HG03159 (cell line): Measurements from ENCODE around the gene GLYATL1B.
"Not testable (repeated sequence)": the region's sequence is repeated elsewhere in the genome, so short reads cannot be mapped to it uniquely, and the experiment has no call there.

ENCODE experiments used
- ATAC-seq: cut with Tn5 transposase; IDR thresholded peaks from one replicate; pipeline ENCODE4 v1.9.1; 2021; ENCODE audit warnings: mild to moderate bottlenecking, moderate library complexity; ENCODE audit not compliant: unreplicated experiment

GLYATL1B gene

GRCh38 chr11:59086007-59086406, at the start of gene GLYATL1B:
GLYATL1B (plus strand) TSS chr11:59086307; CDS start chr11:59086307, 0 bp downstream.
- not testable (repeated sequence) for ATAC-seq

- ATAC-seq, result not testable (repeated sequence)
These were observed 49.6 kb upstream of the GLYATL1B start for GRCh38 chr11:59036542-59036941.

- ATAC-seq, result not testable (repeated sequence)
These were observed 48.7 kb upstream of the GLYATL1B start for GRCh38 chr11:59037434-59037833.

GRCh38 chr11:59040607-59041006, 45.5 kb upstream of the GLYATL1B start:
- no peak for ATAC-seq

- peak; percentile 78 for ATAC-seq
These were observed 34.7 kb upstream of the GLYATL1B start for GRCh38 chr11:59051383-59051782.

- not testable (repeated sequence) for ATAC-seq
These were observed 33.8 kb upstream of the GLYATL1B start for GRCh38 chr11:59052355-59052754.

GRCh38 chr11:59053387-59053786, 32.7 kb upstream of the GLYATL1B start:
- ATAC-seq, result no peak

- peak; percentile 91 for ATAC-seq
These were observed 27.7 kb upstream of the GLYATL1B start for GRCh38 chr11:59058120-59059033.

GRCh38 chr11:59060096-59060495, 26.0 kb upstream of the GLYATL1B start:
- ATAC-seq, result not testable (repeated sequence)

- ATAC-seq, result no peak
These were observed 23.2 kb upstream of the GLYATL1B start for GRCh38 chr11:59062602-59063529.

GRCh38 chr11:59063996-59064727, 21.9 kb upstream of the GLYATL1B start:
- not testable (repeated sequence) for ATAC-seq

GRCh38 chr11:59069087-59069486, 17.0 kb upstream of the GLYATL1B start:
- ATAC-seq, result no peak

GRCh38 chr11:59076876-59077571, 9.1 kb upstream of the GLYATL1B start:
- peak; percentile 96 for ATAC-seq

- no peak for ATAC-seq
These were observed 7.7 kb upstream of the GLYATL1B start for GRCh38 chr11:59078435-59078834.

GRCh38 chr11:59079086-59079485, 7.0 kb upstream of the GLYATL1B start:
- ATAC-seq, result no peak

- ATAC-seq, result not testable (repeated sequence)
These were observed 5.7 kb upstream of the GLYATL1B start for GRCh38 chr11:59080421-59080820.

- ATAC-seq, result not testable (repeated sequence)
These were observed 4.6 kb upstream of the GLYATL1B start for GRCh38 chr11:59081430-59082020.

- ATAC-seq, result no peak
These were observed 2.1 kb downstream of the GLYATL1B start for GRCh38 chr11:59088162-59088561.

GRCh38 chr11:59093576-59093975, 7.5 kb downstream of the GLYATL1B start:
- not testable (repeated sequence) for ATAC-seq

- ATAC-seq, result peak; percentile 76
These were observed 9.1 kb downstream of the GLYATL1B start for GRCh38 chr11:59095225-59095624.
